GM12874 (cell line): ENCODE measurements around the gene TRMT61A.

Experiments
- TF ChIP-seq, protein P1 (sequence below): IDR thresholded peaks from 2 replicates; pipeline ENCODE4 v1.5.1; 2011; ENCODE audit warnings: low read depth, mild to moderate bottlenecking, control low read depth, low read length, moderate library complexity; ENCODE audit not compliant: insufficient read depth

TRMT61A gene

DNA sequence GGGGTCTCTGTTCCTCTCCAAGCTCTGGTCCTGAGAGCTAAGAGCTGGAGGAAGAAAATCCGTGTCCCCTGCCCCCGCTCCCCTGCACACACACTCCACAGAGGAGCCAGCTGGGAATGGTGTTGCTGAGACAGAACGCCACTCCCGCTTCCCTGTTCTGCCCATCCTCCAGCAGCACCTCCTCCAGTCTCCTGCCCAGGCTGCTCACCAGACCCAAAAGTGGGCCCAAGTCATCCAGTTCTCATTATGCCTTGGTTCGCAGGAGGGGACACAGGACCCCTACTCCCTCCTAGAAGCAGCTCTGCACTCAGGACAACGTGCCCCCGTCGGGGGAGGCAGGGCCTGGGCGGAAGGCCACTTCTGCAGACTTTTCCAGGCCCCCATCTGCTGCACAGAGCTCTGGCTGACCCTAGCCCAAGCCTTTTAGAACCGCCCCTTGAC is 830 bp upstream of the TRMT61A start:
- TF ChIP-seq, protein P1, sequence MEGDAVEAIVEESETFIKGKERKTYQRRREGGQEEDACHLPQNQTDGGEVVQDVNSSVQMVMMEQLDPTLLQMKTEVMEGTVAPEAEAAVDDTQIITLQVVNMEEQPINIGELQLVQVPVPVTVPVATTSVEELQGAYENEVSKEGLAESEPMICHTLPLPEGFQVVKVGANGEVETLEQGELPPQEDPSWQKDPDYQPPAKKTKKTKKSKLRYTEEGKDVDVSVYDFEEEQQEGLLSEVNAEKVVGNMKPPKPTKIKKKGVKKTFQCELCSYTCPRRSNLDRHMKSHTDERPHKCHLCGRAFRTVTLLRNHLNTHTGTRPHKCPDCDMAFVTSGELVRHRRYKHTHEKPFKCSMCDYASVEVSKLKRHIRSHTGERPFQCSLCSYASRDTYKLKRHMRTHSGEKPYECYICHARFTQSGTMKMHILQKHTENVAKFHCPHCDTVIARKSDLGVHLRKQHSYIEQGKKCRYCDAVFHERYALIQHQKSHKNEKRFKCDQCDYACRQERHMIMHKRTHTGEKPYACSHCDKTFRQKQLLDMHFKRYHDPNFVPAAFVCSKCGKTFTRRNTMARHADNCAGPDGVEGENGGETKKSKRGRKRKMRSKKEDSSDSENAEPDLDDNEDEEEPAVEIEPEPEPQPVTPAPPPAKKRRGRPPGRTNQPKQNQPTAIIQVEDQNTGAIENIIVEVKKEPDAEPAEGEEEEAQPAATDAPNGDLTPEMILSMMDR, result no peak

DNA sequence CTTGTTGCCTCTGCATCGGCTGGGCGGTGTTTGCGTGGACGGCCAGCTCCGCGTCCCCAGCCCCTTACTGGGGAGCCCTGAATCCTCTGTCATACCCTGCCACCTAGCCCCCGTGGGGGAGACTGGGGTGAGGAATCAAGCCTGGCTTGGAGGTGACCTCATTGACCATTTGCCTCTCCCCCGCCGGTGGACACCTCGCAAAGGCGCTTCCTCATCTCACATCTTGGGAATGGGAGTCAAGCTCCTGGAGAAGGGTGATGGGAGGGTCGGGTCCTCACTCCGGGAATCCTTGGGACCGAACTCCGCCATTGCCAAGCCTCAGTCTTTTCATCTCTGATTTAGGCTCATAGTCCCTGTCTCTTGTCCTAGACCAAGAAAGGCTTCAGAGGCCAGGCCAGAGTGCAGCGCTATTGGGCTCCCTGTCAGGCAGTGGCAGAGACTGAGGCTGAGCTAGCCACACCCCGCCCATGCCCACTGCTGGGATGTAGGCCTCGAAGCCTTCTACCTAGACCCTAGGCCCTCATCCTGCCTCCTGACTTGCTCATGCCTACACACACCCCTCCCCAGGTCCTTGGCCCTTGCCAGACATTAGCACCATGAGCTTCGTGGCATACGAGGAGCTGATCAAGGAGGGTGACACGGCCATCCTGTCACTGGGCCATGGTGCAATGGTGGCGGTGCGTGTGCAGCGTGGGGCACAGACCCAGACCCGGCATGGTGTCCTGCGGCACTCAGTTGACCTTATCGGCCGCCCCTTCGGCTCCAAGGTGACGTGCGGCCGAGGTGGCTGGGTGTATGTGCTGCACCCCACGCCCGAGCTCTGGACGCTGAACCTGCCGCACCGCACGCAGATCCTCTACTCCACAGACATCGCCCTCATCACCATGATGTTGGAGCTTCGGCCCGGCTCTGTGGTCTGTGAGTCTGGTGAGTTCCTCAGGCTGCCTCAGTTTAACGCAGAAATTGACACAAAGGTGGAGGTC is 678 bp downstream of the TRMT61A start:
- TF ChIP-seq, protein P1, result no peak

DNA sequence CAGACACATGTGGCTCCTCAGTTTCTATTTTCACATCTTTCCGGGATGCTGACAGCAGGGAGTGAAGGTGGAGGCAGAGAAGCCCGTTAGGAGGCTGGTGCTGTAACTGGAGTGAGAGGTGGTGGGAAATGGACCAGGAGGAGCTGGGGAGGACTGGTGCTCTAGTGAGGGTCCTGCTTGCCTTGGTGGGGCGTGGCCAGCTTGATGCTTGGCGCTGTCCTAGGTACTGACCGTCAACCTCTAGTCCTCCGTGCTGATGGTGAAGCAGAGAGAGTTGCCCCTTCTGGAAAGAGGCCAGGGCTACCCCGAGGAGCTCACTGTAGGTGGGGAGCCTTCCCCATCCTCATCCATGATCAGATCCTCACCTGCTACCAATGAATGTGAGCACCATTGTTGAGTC is 1.4 kb downstream of the TRMT61A start:
- TF ChIP-seq, protein P1, result no peak

DNA sequence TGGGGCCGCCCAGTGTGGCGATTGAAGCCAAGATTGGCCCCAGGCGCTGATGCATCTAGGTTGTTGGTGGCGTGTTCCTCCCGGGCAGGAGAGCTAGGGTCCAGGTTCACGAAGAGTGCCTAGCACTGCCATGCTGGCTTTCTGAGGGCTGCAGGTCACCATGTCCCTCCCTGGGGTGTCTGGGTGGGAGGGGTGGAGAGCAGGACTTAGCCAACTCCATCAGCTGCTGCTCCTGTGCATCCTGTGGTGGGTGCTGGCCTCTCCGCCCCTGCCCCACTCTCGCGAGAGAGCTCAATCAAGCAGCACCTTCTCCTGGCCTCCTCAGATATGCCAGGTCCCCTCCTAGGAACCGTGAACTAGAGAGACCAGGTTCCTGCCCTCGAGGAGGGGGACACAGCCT is 1.8 kb downstream of the TRMT61A start:
- TF ChIP-seq, protein P1, result no peak

DNA sequence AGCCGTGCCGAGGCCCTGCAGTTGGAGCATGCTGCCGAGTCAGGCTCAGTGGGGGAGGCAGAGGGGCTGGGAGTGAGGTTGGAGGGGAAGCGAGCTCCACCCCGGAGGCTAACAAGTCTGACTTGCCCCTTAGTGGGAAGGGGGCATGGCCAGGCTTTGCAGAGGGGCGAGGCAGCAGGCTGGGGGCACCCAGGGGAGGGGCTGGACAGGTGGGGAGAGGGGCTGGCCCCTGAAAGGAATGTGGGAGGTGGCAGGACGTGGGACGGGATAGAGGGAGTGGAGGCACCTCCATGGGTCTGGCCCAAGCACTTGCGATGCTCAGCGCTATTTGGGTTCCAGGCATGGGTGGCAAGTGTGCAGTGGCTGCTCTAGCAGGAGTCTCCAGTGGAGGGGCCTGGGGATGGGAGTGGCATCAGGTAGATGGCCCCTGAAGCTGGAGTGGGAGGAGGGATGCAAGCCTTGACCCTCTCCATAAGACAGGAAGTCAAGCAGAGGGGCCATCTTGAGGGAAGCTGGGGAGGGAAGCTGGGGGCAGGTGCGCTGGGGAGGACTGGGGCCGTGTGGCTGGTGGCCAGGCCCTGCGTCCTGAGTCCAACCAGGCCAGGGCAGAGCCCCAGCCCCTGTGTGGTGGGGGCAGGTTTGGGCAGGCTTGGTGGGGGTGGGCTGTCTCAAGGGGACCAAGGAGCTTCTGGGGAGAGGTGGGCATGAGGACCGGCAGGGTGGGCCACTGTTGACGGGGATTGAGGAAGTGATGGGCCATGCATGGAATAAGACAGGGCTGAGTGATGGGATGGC is 2.6 kb downstream of the TRMT61A start:
- TF ChIP-seq, protein P1, result no peak

DNA sequence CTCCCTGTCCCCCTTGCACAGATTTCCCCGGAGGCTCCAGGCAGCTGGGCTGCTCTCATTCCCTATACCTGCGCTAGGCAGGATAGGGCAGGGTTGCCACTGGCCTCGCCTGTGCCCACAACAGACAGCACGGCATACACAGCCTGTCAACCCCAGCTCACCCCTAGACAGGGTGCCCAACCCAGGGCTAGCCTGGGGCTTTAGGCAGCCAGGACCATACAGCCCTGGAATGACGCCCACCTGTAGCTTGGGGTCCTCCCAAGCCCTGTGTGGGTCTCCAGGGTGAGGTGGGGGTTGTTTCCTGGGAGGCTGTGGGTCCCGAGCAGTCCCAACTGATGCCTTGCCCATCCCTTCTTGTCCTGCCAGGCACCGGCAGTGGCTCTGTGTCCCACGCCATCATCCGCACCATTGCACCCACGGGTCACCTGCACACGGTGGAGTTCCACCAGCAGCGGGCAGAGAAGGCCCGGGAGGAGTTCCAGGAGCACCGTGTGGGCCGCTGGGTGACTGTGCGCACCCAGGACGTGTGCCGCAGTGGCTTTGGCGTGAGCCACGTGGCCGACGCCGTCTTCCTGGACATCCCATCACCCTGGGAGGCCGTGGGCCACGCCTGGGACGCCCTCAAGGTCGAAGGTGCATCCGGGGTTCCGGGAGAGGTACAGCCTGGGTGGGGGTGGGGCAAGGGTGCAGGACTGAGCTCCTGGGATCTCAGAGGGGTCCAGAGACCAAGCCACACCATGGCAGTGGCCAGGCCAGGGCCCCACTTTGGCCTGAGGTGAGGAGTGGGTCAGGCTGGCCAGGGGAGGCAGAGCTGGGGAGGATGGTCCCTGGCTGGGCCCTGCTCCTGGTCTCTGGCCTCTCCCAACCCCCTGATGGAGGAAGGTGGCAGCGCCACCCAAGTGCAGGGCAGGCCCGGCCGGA is 3.5 kb downstream of the TRMT61A start:
- TF ChIP-seq, protein P1, result no peak
